Trophoblast cell (in vitro differentiated cells and primary cell): Measurements from ENCODE around the gene SND1.

Experiments
- DNase-seq, 2 donors: peaks; one replicate each; pipeline ENCODE4 v3.0.0-alpha.2; 2016
- H2AFZ ChIP-seq: 2 replicates; pipeline ENCODE4 v1.6.1; 2013; ENCODE audit warnings: low read length, moderate library complexity, mild to moderate bottlenecking; ENCODE audit not compliant: insufficient read depth, poor library complexity
- H2AK5ac ChIP-seq: 2 replicates; pipeline ENCODE4 v1.6.1; 2013; ENCODE audit warnings: mild to moderate bottlenecking, low read length
- H2BK120ac ChIP-seq: 2 replicates; pipeline ENCODE4 v1.6.1; 2013; ENCODE audit warnings: low read length, mild to moderate bottlenecking, moderate library complexity; ENCODE audit not compliant: insufficient read depth, poor library complexity
- H2BK12ac ChIP-seq: 2 replicates; pipeline ENCODE4 v1.6.1; 2013; ENCODE audit warnings: mild to moderate bottlenecking, low read length, moderate library complexity
- H2BK5ac ChIP-seq: 2 replicates; pipeline ENCODE4 v1.6.1; 2013; ENCODE audit warnings: low read length, low read depth, moderate library complexity, mild to moderate bottlenecking; ENCODE audit not compliant: poor library complexity
- H3K14ac ChIP-seq: 2 replicates; pipeline ENCODE4 v1.6.1; 2013; ENCODE audit warnings: mild to moderate bottlenecking, low read length
- H3K18ac ChIP-seq: 2 replicates; pipeline ENCODE4 v1.6.1; 2013; ENCODE audit warnings: mild to moderate bottlenecking, low read length
- H3K23ac ChIP-seq: 2 replicates; pipeline ENCODE4 v1.6.1; 2013; ENCODE audit warnings: low read length
- H3K27ac ChIP-seq: 2 replicates; pipeline ENCODE4 v1.5.1; 2013; ENCODE audit warnings: low read depth, mild to moderate bottlenecking, inconsistent platforms, low read length, moderate library complexity
- H3K27me3 ChIP-seq: 2 replicates; pipeline ENCODE4 v1.6.1; 2013; ENCODE audit warnings: inconsistent platforms, mild to moderate bottlenecking, low read length, moderate library complexity; ENCODE audit not compliant: insufficient read depth
- H3K36me3 ChIP-seq, 2 experiments: 1 replicate in 1 of 2; 2 replicates in 1 of 2; pipeline ENCODE4 v1.6.1; 2013; ENCODE audit warnings: low read length in 2 of 2, mild to moderate bottlenecking in 2 of 2, moderate library complexity in 1 of 2; ENCODE audit not compliant: insufficient read depth in 2 of 2, control insufficient read depth in 1 of 2
- H3K4ac ChIP-seq: 2 replicates; pipeline ENCODE4 v1.6.1; 2013; ENCODE audit warnings: low read depth, mild to moderate bottlenecking, low read length, moderate library complexity
- H3K4me1 ChIP-seq, 2 experiments: 1 replicate in 1 of 2; 2 replicates in 1 of 2; pipeline ENCODE4 v1.6.1; 2013; ENCODE audit warnings: low read length in 2 of 2, mild to moderate bottlenecking in 2 of 2, moderate library complexity in 1 of 2; ENCODE audit not compliant: insufficient read depth in 2 of 2, control insufficient read depth in 1 of 2
- H3K4me2 ChIP-seq: 2 replicates; pipeline ENCODE4 v1.6.1; 2013; ENCODE audit warnings: inconsistent platforms, mild to moderate bottlenecking, low read length, moderate library complexity
- H3K4me3 ChIP-seq: 2 replicates; pipeline ENCODE4 v1.5.1; 2013; ENCODE audit warnings: mild to moderate bottlenecking, low read depth, low read length, inconsistent platforms
- H3K79me1 ChIP-seq: one replicate; pipeline ENCODE4 v1.6.1; 2013; ENCODE audit warnings: low read length
- H3K79me2 ChIP-seq: 2 replicates; pipeline ENCODE4 v1.6.1; 2013; ENCODE audit warnings: low read length, mild to moderate bottlenecking; ENCODE audit not compliant: control insufficient read depth, insufficient read depth, poor library complexity
- H3K9ac ChIP-seq: 2 replicates; pipeline ENCODE4 v1.6.1; 2013; ENCODE audit warnings: mild to moderate bottlenecking, low read length
- H3K9me3 ChIP-seq: 2 replicates; pipeline ENCODE4 v1.6.1; 2013; ENCODE audit warnings: low read depth, mild to moderate bottlenecking, control low read depth, inconsistent platforms, low read length; ENCODE audit not compliant: insufficient read depth
- H4K12ac ChIP-seq: 2 replicates; pipeline ENCODE4 v1.6.1; 2013; ENCODE audit warnings: low read depth, mild to moderate bottlenecking, low read length, moderate library complexity
- H4K8ac ChIP-seq: 2 replicates; pipeline ENCODE4 v1.6.1; 2013; ENCODE audit warnings: low read depth, mild to moderate bottlenecking, low read length, moderate library complexity
- H4K91ac ChIP-seq: one replicate; pipeline ENCODE4 v1.6.1; 2013; ENCODE audit warnings: low read depth, mild to moderate bottlenecking, low read length, moderate library complexity
- WGBS: extraction: QIAGEN DNeasy Blood & Tissue Kit; methylation state at CpG from one replicate; pipeline ENCODE4 v1.1.7; 2013; ENCODE audit warnings: missing lambda C conversion rate; ENCODE audit not compliant: insufficient read length, insufficient coverage; ENCODE audit errors: extremely low coverage; 5-methylcytosine and 5-hydroxymethylcytosine counted together

SND1 gene

DNA sequence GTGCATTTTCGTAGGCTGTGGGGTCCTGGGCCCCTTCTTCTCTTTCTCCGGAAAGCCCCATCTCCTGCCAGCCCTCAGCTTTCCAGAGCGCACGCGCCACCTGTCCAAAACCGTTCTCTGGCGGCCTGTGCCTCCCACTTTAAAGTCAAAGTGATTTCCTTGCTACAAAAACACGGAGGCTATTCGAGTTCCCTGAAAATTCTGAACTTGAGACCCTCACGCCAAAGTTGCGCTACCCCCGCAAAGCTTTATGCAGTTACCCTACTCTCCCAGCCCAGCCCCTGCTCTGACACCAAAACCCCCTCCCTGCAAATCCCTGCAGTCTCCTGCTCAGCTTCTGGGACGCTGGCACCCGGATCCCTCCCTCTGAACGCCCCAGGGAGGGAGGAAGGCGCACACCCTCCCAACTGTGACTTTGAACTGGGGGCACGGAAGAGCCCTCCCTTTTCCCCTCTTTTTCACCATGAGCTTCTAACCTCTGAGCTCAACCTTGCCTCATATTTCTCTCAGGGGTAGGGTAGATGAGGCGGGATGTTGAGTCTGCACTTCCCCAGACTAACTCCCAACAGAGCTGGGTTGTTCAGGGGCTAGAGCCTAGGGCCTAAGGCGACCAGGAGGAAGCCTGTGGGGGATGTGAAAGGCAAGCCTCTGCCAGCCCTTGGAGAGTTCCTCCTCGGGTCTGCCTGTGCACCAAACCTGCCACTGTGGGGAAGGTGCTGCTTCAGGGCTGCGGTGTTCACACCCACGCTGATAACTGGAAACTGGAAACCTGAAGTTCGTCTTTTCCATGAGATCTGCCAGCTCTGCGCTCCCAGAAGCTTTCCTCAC lies 31.4 kb upstream of the SND1 start:
- no CpG with 5 or more reads among the region's 24 CpGs for WGBS
- Histone ChIP-seq H2AFZ (no peak overlapping the region), H3K36me3 (no peaks in the 10 kb centered on the region), H3K18ac (no peak overlapping the region), H3K14ac (no peak overlapping the region), H4K8ac (no peak overlapping the region), H3K4me3 (no peak overlapping the region), H3K79me1 (no peaks in the 10 kb centered on the region), H3K27me3 (peaks cover 20% of the 10 kb centered on the region), H2BK5ac (no peak overlapping the region), H3K4me1 (no peaks in the 10 kb centered on the region), H3K79me2 (no peaks in the 10 kb centered on the region), H4K91ac (no peak overlapping the region), H2BK120ac (no peak overlapping the region), H4K12ac (no peak overlapping the region), H3K23ac (no peak overlapping the region), H3K4ac (no peak overlapping the region), H3K9ac (no peak overlapping the region), H2BK12ac (no peak overlapping the region), H3K27ac (no peak overlapping the region), H3K9me3 (peaks cover 4% of the 10 kb centered on the region), H2AK5ac (no peak overlapping the region), H3K4me2 (no peak overlapping the region)
- no peak for DNase-seq

DNA sequence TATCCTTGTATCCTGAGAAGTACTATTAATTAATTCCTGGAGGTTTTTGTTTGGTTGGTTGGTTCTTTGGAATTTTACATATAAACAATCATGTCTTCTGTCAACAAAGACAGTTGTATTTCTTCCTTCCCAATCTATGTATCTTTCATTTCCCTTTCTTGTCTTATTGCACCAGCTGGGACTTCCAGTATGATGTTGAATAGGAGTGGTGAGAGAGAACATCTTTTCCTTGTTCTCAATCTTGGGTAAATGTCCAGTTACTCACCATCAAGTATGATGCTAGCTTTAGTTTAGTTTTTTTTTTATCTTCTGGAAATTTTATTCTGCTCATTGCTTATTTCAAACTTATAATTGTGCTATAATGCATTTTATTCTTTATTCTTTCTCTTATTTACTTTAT lies 26.7 kb upstream of the SND1 start:
- no peak overlapping the region for H3K18ac ChIP-seq
- H2BK120ac ChIP-seq, result no peak overlapping the region
- H2BK5ac ChIP-seq, result no peak overlapping the region
- H3K9me3 ChIP-seq, result no peaks in the 10 kb centered on the region
- no peak overlapping the region for H3K4me2 ChIP-seq
- H3K36me3 ChIP-seq, result no peaks in the 10 kb centered on the region
- no peak overlapping the region for H4K91ac ChIP-seq
- no peak overlapping the region for H3K14ac ChIP-seq
- H3K4me1 ChIP-seq, result peaks cover 0 to 3% of the 10 kb centered on the region in 2 experiments
- DNase-seq, result no peak
- no peak overlapping the region for H3K23ac ChIP-seq
- no peak overlapping the region for H4K8ac ChIP-seq
- no peak overlapping the region for H3K4ac ChIP-seq
- H3K79me2 ChIP-seq, result no peaks in the 10 kb centered on the region
- H3K79me1 ChIP-seq, result no peaks in the 10 kb centered on the region
- H4K12ac ChIP-seq, result no peak overlapping the region
- no peak overlapping the region for H2AK5ac ChIP-seq
- peaks cover 7% of the 10 kb centered on the region for H3K27me3 ChIP-seq
- H2AFZ ChIP-seq, result no peak overlapping the region
- no peak overlapping the region for H3K4me3 ChIP-seq
- H3K9ac ChIP-seq, result no peak overlapping the region
- H3K27ac ChIP-seq, result no peak overlapping the region
- no peak overlapping the region for H2BK12ac ChIP-seq

DNA sequence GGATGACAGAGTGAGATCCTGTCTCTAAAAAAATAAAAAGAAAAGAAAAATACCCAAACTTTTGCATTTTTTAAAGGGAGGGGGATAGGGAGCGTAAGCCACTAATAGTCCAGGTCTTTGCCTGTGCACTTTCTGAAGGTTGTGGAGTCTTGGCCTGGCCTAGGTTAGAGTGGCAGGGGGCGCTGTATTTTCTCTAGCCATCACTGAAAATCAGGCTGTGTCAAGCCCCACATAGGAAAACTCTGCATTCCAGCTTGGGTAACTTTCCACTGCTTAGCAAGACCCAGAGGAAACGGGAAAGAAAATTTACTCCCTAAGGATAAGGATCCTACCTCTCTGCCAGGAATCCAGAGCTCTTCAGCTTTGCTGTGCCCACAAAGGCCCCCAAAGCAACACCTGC lies 23.5 kb upstream of the SND1 start:
- Histone ChIP-seq H3K4me1 (peaks cover 0 to 9% of the 10 kb centered on the region in 2 experiments), H3K9ac (no peak overlapping the region), H3K79me2 (no peaks in the 10 kb centered on the region), H2BK12ac (no peak overlapping the region), H3K9me3 (no peaks in the 10 kb centered on the region), H3K36me3 (no peaks in the 10 kb centered on the region), H3K23ac (no peak overlapping the region), H3K18ac (no peak overlapping the region), H2AK5ac (no peak overlapping the region), H2BK5ac (no peak overlapping the region), H4K12ac (no peak overlapping the region), H2BK120ac (no peak overlapping the region), H3K4ac (no peak overlapping the region), H3K27me3 (no peaks in the 10 kb centered on the region), H3K4me3 (no peak overlapping the region), H2AFZ (no peak overlapping the region), H4K8ac (no peak overlapping the region), H4K91ac (no peak overlapping the region), H3K14ac (no peak overlapping the region), H3K79me1 (no peaks in the 10 kb centered on the region), H3K27ac (no peak overlapping the region), H3K4me2 (no peak overlapping the region)
- no CpG with 5 or more reads among the region's 3 CpGs for WGBS
- no peak for DNase-seq

DNA sequence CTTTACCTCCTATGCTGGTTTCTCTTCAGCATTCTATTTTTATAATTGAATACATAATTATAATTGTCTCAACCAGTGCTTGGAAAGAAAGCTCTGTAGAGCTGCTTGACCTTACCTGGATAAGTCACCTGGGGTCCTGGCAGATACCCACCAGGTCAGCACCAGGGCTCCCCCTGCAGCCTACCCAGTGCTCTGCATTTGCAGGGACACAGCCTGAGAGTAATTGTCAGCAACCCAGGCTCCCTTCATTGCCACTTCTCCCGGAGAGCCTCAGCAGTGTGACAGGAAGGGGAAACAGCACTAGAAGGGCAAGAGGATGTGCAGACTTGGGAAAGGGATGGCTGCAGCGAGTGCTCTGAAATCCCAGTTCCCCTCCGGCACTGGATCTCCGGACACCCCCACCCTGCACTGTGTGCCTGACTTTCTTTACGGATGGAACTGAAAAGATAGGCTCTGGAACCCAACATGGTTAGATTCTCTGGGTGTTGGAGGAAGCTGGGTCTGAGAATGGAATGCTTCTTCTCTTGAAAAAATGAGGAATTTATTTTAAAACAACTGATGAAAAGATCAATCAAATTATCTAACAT lies 22.6 kb upstream of the SND1 start:
- Histone ChIP-seq H3K4ac (no peak overlapping the region), H3K4me3 (no peak overlapping the region), H3K27me3 (no peaks in the 10 kb centered on the region), H2BK5ac (no peak overlapping the region), H2AK5ac (no peak overlapping the region), H4K12ac (no peak overlapping the region), H2BK120ac (no peak overlapping the region), H4K8ac (peak overlapping the region; percentile 17), H4K91ac (no peak overlapping the region), H3K23ac (no peak overlapping the region), H3K36me3 (no peaks in the 10 kb centered on the region), H2BK12ac (no peak overlapping the region), H3K27ac (no peak overlapping the region), H3K4me1 (peaks cover 0 to 9% of the 10 kb centered on the region in 2 experiments), H3K9me3 (no peaks in the 10 kb centered on the region), H3K14ac (no peak overlapping the region), H3K79me1 (no peaks in the 10 kb centered on the region), H3K79me2 (no peaks in the 10 kb centered on the region), H3K9ac (peak overlapping the region; percentile 43), H2AFZ (no peak overlapping the region), H3K18ac (no peak overlapping the region), H3K4me2 (peak overlapping the region; percentile 41)
- peak; percentile 23 to 43 for DNase-seq
- no CpG with 5 or more reads among the region's 5 CpGs for WGBS
